Fibroblast of lung (primary cell): ENCODE data around the gene FBH1.
A peak's percentile ranks its signal among the peaks of the same experiment; 100 is the strongest.

Experiments
- EZH2 ChIP-seq: IDR thresholded peaks from 2 replicates; pipeline ENCODE4 v1.5.1; 2012; ENCODE audit warnings: low read length, control low read depth, mild to moderate bottlenecking; ENCODE audit errors: missing control alignments
- TF ChIP-seq, protein P1 (sequence below), 2 donors: IDR thresholded peaks in 1 of 2; conservative IDR thresholded peaks in 1 of 2; 1 replicate in 1 of 2; 2 replicates in 1 of 2; pipeline ENCODE4 v1.5.1; 2011 to 2012; ENCODE audit warnings: low read length in 2 of 2, control low read depth in 1 of 2, inconsistent platforms in 1 of 2, low read depth in 1 of 2, mild to moderate bottlenecking in 1 of 2

DNA sequence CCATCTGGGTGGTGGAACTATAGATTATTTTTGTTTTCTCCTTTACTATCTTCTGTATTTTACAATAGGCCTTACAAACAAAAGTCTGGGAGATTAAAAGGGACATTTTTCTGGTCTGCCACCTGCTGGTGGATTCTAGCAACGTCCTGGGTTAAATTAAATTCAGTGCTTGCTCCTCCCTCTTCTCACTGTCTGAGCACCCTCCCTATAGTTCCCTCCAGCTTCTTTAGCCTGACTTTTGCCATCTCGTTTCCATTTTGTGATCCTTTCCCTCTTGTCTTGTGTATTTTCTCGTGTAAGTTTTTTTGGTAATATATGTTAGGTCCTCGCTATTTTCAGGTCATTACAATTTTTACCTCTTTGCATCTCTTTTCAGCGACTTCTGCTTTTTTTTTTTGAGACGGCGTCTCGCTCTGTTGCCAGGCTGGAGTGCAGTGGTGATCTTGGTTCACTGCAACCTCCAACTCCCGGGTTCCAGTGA lies 16.5 kb upstream of the FBH1 start:
- TF ChIP-seq, protein P1, sequence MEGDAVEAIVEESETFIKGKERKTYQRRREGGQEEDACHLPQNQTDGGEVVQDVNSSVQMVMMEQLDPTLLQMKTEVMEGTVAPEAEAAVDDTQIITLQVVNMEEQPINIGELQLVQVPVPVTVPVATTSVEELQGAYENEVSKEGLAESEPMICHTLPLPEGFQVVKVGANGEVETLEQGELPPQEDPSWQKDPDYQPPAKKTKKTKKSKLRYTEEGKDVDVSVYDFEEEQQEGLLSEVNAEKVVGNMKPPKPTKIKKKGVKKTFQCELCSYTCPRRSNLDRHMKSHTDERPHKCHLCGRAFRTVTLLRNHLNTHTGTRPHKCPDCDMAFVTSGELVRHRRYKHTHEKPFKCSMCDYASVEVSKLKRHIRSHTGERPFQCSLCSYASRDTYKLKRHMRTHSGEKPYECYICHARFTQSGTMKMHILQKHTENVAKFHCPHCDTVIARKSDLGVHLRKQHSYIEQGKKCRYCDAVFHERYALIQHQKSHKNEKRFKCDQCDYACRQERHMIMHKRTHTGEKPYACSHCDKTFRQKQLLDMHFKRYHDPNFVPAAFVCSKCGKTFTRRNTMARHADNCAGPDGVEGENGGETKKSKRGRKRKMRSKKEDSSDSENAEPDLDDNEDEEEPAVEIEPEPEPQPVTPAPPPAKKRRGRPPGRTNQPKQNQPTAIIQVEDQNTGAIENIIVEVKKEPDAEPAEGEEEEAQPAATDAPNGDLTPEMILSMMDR (conservative IDR thresholded peaks at IDR 0.05 in 1 of 2, IDR thresholded peaks at IDR 0.05 in 1 of 2; ENCODE audit: low read depth in 1 of 2, low read length in 2 of 2) = peak; percentile 53 to 68
- no peak for TF ChIP-seq EZH2
